HCT116 (cell line): ENCODE data around the gene FAT1. TPM values are rescaled to one million over a fixed set of nuclear protein-coding genes. Genes with fewer than 3 reads are reported as not detected.

Experiments
- ATAC-seq: fragments of 200-7000 bp; cut with Tn5 transposase; 2 replicates; pipeline ENCODE4 v1.9.1; 2020; ENCODE audit warnings: mild to moderate bottlenecking, moderate library complexity
- BruUV-seq: library from RNA; stranded (reverse); fragments of 400-500 nt; replicated peaks from 2 replicates; lab custom pipeline; 2021; lab: Mats Ljungman, UMichigan
- CTCF ChIA-PET: fragments of 300-600 bp; sonication (Branson Sonifier 250); formaldehyde crosslinking; loops from one replicate; lab custom pipeline; 2021; ENCODE audit warnings: antibody characterized with exemption; lab: Charles Lee
- POLR2A ChIA-PET: fragments of 300-600, 350-600 bp; sonication (Branson Sonifier 250); formaldehyde crosslinking; loops from one replicate; lab custom pipeline; 2021; ENCODE audit warnings: antibody characterized with exemption; lab: Charles Lee
- RAD21 ChIA-PET, 2 experiments: fragments of 300-600 bp; sonication (Branson Sonifier 250); formaldehyde crosslinking; loops; one replicate each; lab custom pipeline; 2023; ENCODE audit warnings: low total read pairs in 2 of 2; ENCODE audit not compliant: uncharacterized antibody in 2 of 2, unreplicated experiment in 2 of 2, low non-redundant PET in 1 of 2; lab: Charles Lee
- DNase-seq: peaks from one replicate; pipeline ENCODE4 v3.0.0-alpha.2; 2010; ENCODE audit warnings: low read depth, low spot score
- H2AFZ ChIP-seq: fragments of 200-600 bp; shearing (Covaris generic), sonication (generic); 2 replicates; pipeline ENCODE4 v1.6.1; 2017; ENCODE audit warnings: low read depth, mixed run types, mixed read lengths, antibody characterized with exemption, low read length; ENCODE audit not compliant: poor library complexity, severe bottlenecking
- H3K27ac ChIP-seq: 2 replicates; pipeline ENCODE4 v1.5.1; 2012; ENCODE audit warnings: low read depth, low read length
- H3K27me3 ChIP-seq: fragments of 200-600 bp; sonication (generic); 2 replicates; pipeline ENCODE4 v1.6.1; 2016; ENCODE audit warnings: mixed run types, low read length, mixed read lengths; ENCODE audit not compliant: insufficient read depth
- H3K36me3 ChIP-seq, 2 experiments: fragments of 200-500 bp in 1 of 2; fragments of 200-600 bp in 1 of 2; sonication (Bioruptor generic) in 1 of 2; sonication (generic) in 1 of 2; 2 replicates each; pipeline versions ENCODE4 v1.5.1 to v1.6.1; 2014 to 2016; ENCODE audit warnings: low read length in 2 of 2, inconsistent platforms in 1 of 2, mixed read lengths in 1 of 2, mixed run types in 1 of 2; ENCODE audit not compliant: insufficient read depth in 2 of 2, control insufficient read depth in 1 of 2
- H3K4me1 ChIP-seq, 2 experiments: fragments of 200-600 bp in 1 of 2; sonication (generic) in 1 of 2; 2 replicates each; pipeline versions ENCODE4 v1.5.1 to v1.6.1; 2012 to 2017; ENCODE audit warnings: low read length in 2 of 2, inconsistent platforms in 1 of 2, mild to moderate bottlenecking in 1 of 2, mixed read lengths in 1 of 2, mixed run types in 1 of 2, moderate library complexity in 1 of 2; ENCODE audit not compliant: insufficient read depth in 2 of 2, control insufficient read depth in 1 of 2
- H3K4me2 ChIP-seq: fragments of 200-600 bp; sonication (generic); 2 replicates; pipeline ENCODE4 v1.6.1; 2017; ENCODE audit warnings: mixed run types, low read length, mixed read lengths
- H3K4me3 ChIP-seq, 2 experiments: fragments of 200-600 bp in 1 of 2; sonication (generic) in 1 of 2; replicated peaks in 1 of 2; 2 replicates each; pipeline ENCODE4 v1.5.1; 2011 to 2016; ENCODE audit warnings: low read length in 2 of 2, control low read depth in 1 of 2, low read depth in 1 of 2, mild to moderate bottlenecking in 1 of 2, mixed read lengths in 1 of 2, mixed run types in 1 of 2
- H3K79me2 ChIP-seq: fragments of 200-600 bp; sonication (generic); 2 replicates; pipeline ENCODE4 v1.6.1; 2017; ENCODE audit warnings: mild to moderate bottlenecking, mixed run types, low read length, moderate library complexity, mixed read lengths; ENCODE audit not compliant: insufficient read depth
- H3K9ac ChIP-seq: fragments of 200-600 bp; sonication (generic); 2 replicates; pipeline ENCODE4 v1.6.1; 2016; ENCODE audit warnings: low read length, mixed read lengths
- H3K9me2 ChIP-seq: fragments of 200-600 bp; sonication (generic), shearing (Covaris generic); 2 replicates; pipeline ENCODE4 v1.6.1; 2017; ENCODE audit warnings: mixed run types, mild to moderate bottlenecking, moderate library complexity; ENCODE audit not compliant: insufficient read depth
- H3K9me3 ChIP-seq, 2 experiments: fragments of 200-500 bp in 1 of 2; fragments of 200-600 bp in 1 of 2; sonication (Bioruptor generic) in 1 of 2; sonication (generic) in 1 of 2; 2 replicates each; pipeline ENCODE4 v1.6.1; 2014 to 2017; ENCODE audit warnings: low read length in 2 of 2, mixed read lengths in 2 of 2, inconsistent platforms in 1 of 2, low read depth in 1 of 2, mild to moderate bottlenecking in 1 of 2, mixed run types in 1 of 2, moderate library complexity in 1 of 2; ENCODE audit not compliant: control insufficient read depth in 1 of 2, insufficient read depth in 1 of 2
- H4K20me1 ChIP-seq: fragments of 200-600 bp; sonication (generic), shearing (Covaris generic); 2 replicates; pipeline ENCODE4 v1.6.1; 2017; ENCODE audit warnings: mixed run types, mild to moderate bottlenecking, moderate library complexity; ENCODE audit not compliant: insufficient read depth
- ATF3 ChIP-seq: IDR thresholded peaks from 2 replicates; pipeline ENCODE4 v1.6.1; 2012
- CBX3 ChIP-seq: IDR thresholded peaks from 2 replicates; pipeline ENCODE4 v1.6.1; 2012; ENCODE audit warnings: low read depth
- EGR1 ChIP-seq: IDR thresholded peaks from 2 replicates; pipeline ENCODE4 v1.6.1; 2012; ENCODE audit warnings: low read depth
- FOSL1 ChIP-seq: IDR thresholded peaks from 2 replicates; pipeline ENCODE4 v1.6.1; 2012; ENCODE audit warnings: low read depth
- POLR2A ChIP-seq: IDR thresholded peaks from 2 replicates; pipeline ENCODE4 v1.7.0; 2011; ENCODE audit warnings: borderline replicate concordance; ENCODE audit not compliant: insufficient read depth, insufficient read length; ENCODE audit errors: extremely low read depth
- RAD21 ChIP-seq: IDR thresholded peaks from 2 replicates; pipeline ENCODE4 v1.6.1; 2012; ENCODE audit warnings: low read depth, mild to moderate bottlenecking
- YY1 ChIP-seq: IDR thresholded peaks from 2 replicates; pipeline ENCODE4 v1.6.1; 2011; ENCODE audit warnings: low read length, low read depth, moderate library complexity, mild to moderate bottlenecking; ENCODE audit not compliant: insufficient replicate concordance; ENCODE audit errors: extremely low read depth
- ZBTB33 ChIP-seq: IDR thresholded peaks from 2 replicates; pipeline ENCODE4 v1.6.1; 2011; ENCODE audit warnings: mild to moderate bottlenecking, low read length, moderate library complexity; ENCODE audit not compliant: insufficient replicate concordance; ENCODE audit errors: extremely low read depth
- ZFX ChIP-seq: fragments of 450-650 bp; IDR thresholded peaks from 2 replicates; pipeline ENCODE4 v1.6.1; 2017
- intact Hi-C: fragments of 100-400 bp; cut with micrococcal nuclease; formaldehyde crosslinking; loops from 2 replicates; pipeline ENCODE4 v1.10.0; 2022
- total RNA-seq: library from RNA; stranded (reverse); gene quantifications from one replicate; pipeline ENCODE4 v1.2.1, GENCODE V29; 2021; ENCODE audit not compliant: unreplicated experiment

Gene FAT1
- total RNA-seq, 1 experiment from 2014 or later = 676 TPM

DNA sequence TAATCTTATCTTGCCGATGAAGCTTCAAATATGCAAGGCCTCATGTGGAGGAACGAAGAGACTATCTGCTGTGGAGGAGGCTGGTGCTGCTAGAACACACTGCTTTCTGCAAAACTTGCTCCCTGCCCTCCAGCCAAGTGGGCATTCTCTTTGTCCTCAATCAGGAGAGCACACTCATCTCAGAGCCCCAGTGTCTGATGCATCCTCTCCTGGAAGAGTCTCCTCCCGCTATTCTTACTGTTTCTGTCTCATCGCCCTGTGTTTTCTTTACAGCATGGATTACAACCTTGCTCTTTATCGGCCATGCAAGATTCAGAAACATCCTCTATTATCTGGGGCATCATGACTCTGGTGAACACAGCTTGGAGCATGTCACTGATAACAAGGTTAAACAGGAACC lies 100.1 kb downstream of the FAT1 start:
- Histone ChIP-seq H4K20me1 (peaks cover 62% of the 10 kb centered on the region), H3K9ac (no peak overlapping the region), H3K79me2 (peaks cover 93% of the 10 kb centered on the region), H3K27me3 (no peaks in the 10 kb centered on the region), H3K4me1 (peaks cover 0 to 14% of the 10 kb centered on the region in 2 experiments; a peak in 1 of 4 replicates), H2AFZ (no peak overlapping the region), H3K9me2 (no peaks in the 10 kb centered on the region), H3K27ac (no peak overlapping the region), H3K9me3 (no peaks in the 10 kb centered on the region), H3K36me3 (peaks cover 71 to 88% of the 10 kb centered on the region in 2 experiments), H3K4me3 (no peak overlapping the region), H3K4me2 (no peak overlapping the region)
- DNase-seq (no peak), ATAC-seq (no peak)
- BruUV-seq = no TSS peak
- intact Hi-C loops = no loop called here
- ChIA-PET CTCF (no interaction called here), RAD21 (no interaction called here), POLR2A (no interaction called here)
- TF ChIP-seq EGR1 (no peak), ZFX (no peak), POLR2A (no peak)

GRCh38 chr4:186622788-186623464 lies 100.7 kb downstream of the FAT1 start:
- Histone ChIP-seq H3K4me3 (no peak overlapping the region), H3K9ac (no peak overlapping the region), H3K4me1 (peaks cover 0 to 8% of the 10 kb centered on the region in 2 experiments; a peak in 1 of 4 replicates), H4K20me1 (peaks cover 66% of the 10 kb centered on the region), H3K27me3 (no peaks in the 10 kb centered on the region), H3K27ac (no peak overlapping the region), H2AFZ (no peak overlapping the region), H3K9me3 (no peaks in the 10 kb centered on the region), H3K4me2 (no peak overlapping the region), H3K79me2 (peaks cover 93% of the 10 kb centered on the region), H3K36me3 (peaks cover 73 to 88% of the 10 kb centered on the region in 2 experiments), H3K9me2 (no peaks in the 10 kb centered on the region)
- CTCF ChIA-PET = no interaction called here
- DNase-seq (no peak), ATAC-seq (no peak)
- no TSS peak for BruUV-seq
- RAD21 ChIA-PET = no interaction called here
- TF ChIP-seq FOSL1 (no peak), CBX3 (no peak), RAD21 (no peak), ATF3 (no peak), ZBTB33 (no peak), YY1 (no peak)
- POLR2A ChIA-PET = no interaction called here
- intact Hi-C loops = no loop called here
